ENCODE results near the gene CHFR. TPM values are rescaled to one million over a fixed set of nuclear protein-coding genes. Genes with fewer than 3 reads are reported as not detected.

CHFR gene
- total and polyA plus RNA-seq, 2 of the 4 experiments (the other 2 are of a cell fraction): 13.4 to 35.3 TPM

GRCh38 chr12:132835076-132836025 lies 52.1 kb downstream of the CHFR start:
- no peak overlapping the region for H4K8ac ChIP-seq (ENCODE audit: low read depth in 2 of 2, low read length in 2 of 2)
- ChIA-PET POLR2A (ENCODE audit: unreplicated experiment) (no interaction called here), CTCF (no interaction called here)
- peaks cover 6% of the 10 kb centered on the region; the same call in 1 of the 2 replicates for H3K9me1 ChIP-seq (ENCODE audit: insufficient read depth, low read length)
- H4K91ac ChIP-seq (ENCODE audit: insufficient read depth, low read depth, low read length): no peak overlapping the region
- peak overlapping the region; percentile 1 for H2AK9ac ChIP-seq (replicated peaks; ENCODE audit: low read depth, low read length, poor library complexity)
- intact Hi-C loops (cut with micrococcal nuclease) (no loop called here), in situ Hi-C loops (cut with MboI; ENCODE audit: low sequenced_read_pairs) (no loop called here), dilution Hi-C loops (cut with HindIII; ENCODE audit: low sequenced_read_pairs, unreplicated experiment) (no loop called here)
- H2AFZ ChIP-seq (replicated peaks; ENCODE audit: low read length, poor library complexity): no peak overlapping the region
- H2BK5ac ChIP-seq (ENCODE audit: low read depth, low read length, poor library complexity, severe bottlenecking): no peak overlapping the region
- 96% methylated on average over 20 of the region's 42 CpGs; no CpG with 5 or more reads in 1 of the 2 experiments for WGBS, 2 experiments (ENCODE audit: extremely low coverage in 2 of 2, insufficient read length in 1 of 2)
- no peaks in the 10 kb centered on the region for H3K9me3 ChIP-seq (ENCODE audit: control insufficient read depth, insufficient read depth, low read length)
- no peak overlapping the region for H3K56ac ChIP-seq (ENCODE audit: extremely low read depth, insufficient read depth, low read length)
- no peak overlapping the region for H3K14ac ChIP-seq (replicated peaks; ENCODE audit: low read depth, low read length)
- ATAC-seq (ENCODE audit: low read depth) (no peak), DNase-seq (no peak)
- H2BK120ac ChIP-seq (ENCODE audit: low read depth, low read length): no peak overlapping the region
- H3K27me3 ChIP-seq (ENCODE audit: control insufficient read depth, insufficient read depth, low read length): no peaks in the 10 kb centered on the region
- H3K18ac ChIP-seq (ENCODE audit: low read depth, low read length): no peak overlapping the region
- H4K20me1 ChIP-seq (ENCODE audit: insufficient read depth, low read length): no peaks in the 10 kb centered on the region; the same call in none of the 2 replicates
- H4K5ac ChIP-seq (ENCODE audit: low read depth, low read length): no peak overlapping the region
- no peak overlapping the region for H3K23ac ChIP-seq (ENCODE audit: low read depth, low read length)
- no peak overlapping the region for H2AK5ac ChIP-seq (ENCODE audit: low read depth, low read length)
- no peak overlapping the region for H3K4me2 ChIP-seq (ENCODE audit: low read depth, low read length)
- H3K27ac ChIP-seq (ENCODE audit: insufficient read depth, low read length): no peak overlapping the region
- H3K4me1 ChIP-seq (ENCODE audit: control insufficient read depth, insufficient read depth, low read length): peaks cover 3% of the 10 kb centered on the region
- no TSS peak for BruUV-seq (replicated peaks)
- H2BK20ac ChIP-seq (ENCODE audit: low read depth, low read length): no peak overlapping the region
- H3K36me3 ChIP-seq (ENCODE audit: control insufficient read depth, insufficient read depth, low read length): peaks cover 31% of the 10 kb centered on the region
- no peak overlapping the region for H3K4ac ChIP-seq (ENCODE audit: low read depth, low read length)
- H3K79me1 ChIP-seq (ENCODE audit: low read depth in 1 of 2, low read length in 2 of 2): peaks cover 0 to 15% of the 10 kb centered on the region in 2 experiments; a peak in 3 of 4 replicates
- H3K9ac ChIP-seq (ENCODE audit: low read depth, low read length): no peak overlapping the region
- H2BK15ac ChIP-seq (ENCODE audit: low read depth, low read length): no peak overlapping the region
- H3K4me3 ChIP-seq (ENCODE audit: insufficient read depth, low read depth, low read length): no peak overlapping the region
- no peak for TF ChIP-seq MXI1 (IDR thresholded peaks at IDR 0.05; ENCODE audit: borderline replicate concordance, low read depth, low read length)
- no peak for TF ChIP-seq POLR2A (IDR thresholded peaks at IDR 0.05; ENCODE audit: low read depth, low read length)
- no peak for TF ChIP-seq CEBPB (IDR thresholded peaks at IDR 0.05; ENCODE audit: low read depth, low read length)
- TF ChIP-seq MAFK (IDR thresholded peaks at IDR 0.05; ENCODE audit: low read depth, low read length): no peak
- TF ChIP-seq USF2 (IDR thresholded peaks at IDR 0.05; ENCODE audit: low read depth, low read length): no peak
- TF ChIP-seq MAZ (IDR thresholded peaks at IDR 0.05; ENCODE audit: borderline replicate concordance, low read depth, low read length): no peak
- no peak for TF ChIP-seq CHD1 (IDR thresholded peaks at IDR 0.05; ENCODE audit: low read depth, low read length)
- TF ChIP-seq BHLHE40 (IDR thresholded peaks at IDR 0.05; ENCODE audit: low read depth, low read length): no peak
- TF ChIP-seq CTCF (conservative IDR thresholded peaks at IDR 0.05; ENCODE audit: low read depth, low read length): no peak
- no peak for TF ChIP-seq ELK1 (IDR thresholded peaks at IDR 0.05; ENCODE audit: borderline replicate concordance, low read depth, low read length)
- TF ChIP-seq RFX5 (IDR thresholded peaks at IDR 0.05; ENCODE audit: low read depth, low read length): no peak
- no peak for TF ChIP-seq RAD21 (IDR thresholded peaks at IDR 0.05; ENCODE audit: low read length)
- TF ChIP-seq NFE2L2 (IDR thresholded peaks at IDR 0.05; ENCODE audit: low read depth, low read length): no peak
- no peak for TF ChIP-seq SMC3 (IDR thresholded peaks at IDR 0.05; ENCODE audit: low read depth, low read length)
